ENCODE results near the gene ANKRD13A. TPM values are rescaled to one million over a fixed set of nuclear protein-coding genes. Genes with fewer than 3 reads are reported as not detected.

The ANKRD13A gene
- total and polyA plus RNA-seq, 2 of the 13 experiments (the other 11 are each of a cell fraction or from before 2014, with no cell fraction given): 34.1 to 41.6 TPM

GRCh38 chr12:110048242-110049027 lies 49.2 kb downstream of the ANKRD13A start, which contains the start of gene C12orf76 (continued):
- TF ChIP-seq ZNF460 (CRISPR knock-in tag; IDR thresholded peaks at IDR 0.05; ENCODE audit: borderline replicate concordance) (no peak; the same call in 1 of the 2 replicates), ZBTB44 (CRISPR knock-in tag; IDR thresholded peaks at IDR 0.05) (no peak), ZFP82 (CRISPR knock-in tag; IDR thresholded peaks at IDR 0.05; ENCODE audit: borderline replicate concordance) (no peak), NFRKB (IDR thresholded peaks at IDR 0.05) (no peak), ZNF792 (CRISPR knock-in tag; IDR thresholded peaks at IDR 0.05) (peak; percentile 87; the same call in 1 of the 2 replicates), BRCA1 (CRISPR knock-in tag; IDR thresholded peaks at IDR 0.05) (0 out of 2 replicates have a peak, but pooled peaks have one; percentile 15), ZNF280D (CRISPR knock-in tag; IDR thresholded peaks at IDR 0.05) (peak; percentile 92), ZBTB2 (CRISPR knock-in tag; IDR thresholded peaks at IDR 0.05; ENCODE audit: low read depth) (0 out of 2 replicates have a peak, but pooled peaks have one; percentile 57), FOXJ3 (CRISPR knock-in tag; IDR thresholded peaks at IDR 0.05; ENCODE audit: borderline replicate concordance) (0 out of 2 replicates have a peak, but pooled peaks have one; percentile 72), ZNF333 (CRISPR knock-in tag; IDR thresholded peaks at IDR 0.05; ENCODE audit: borderline replicate concordance) (0 out of 2 replicates have a peak, but pooled peaks have one; percentile 72), ZNF17 (CRISPR knock-in tag; IDR thresholded peaks at IDR 0.05) (no peak), MBNL3 (CRISPR knock-in tag; conservative IDR thresholded peaks at IDR 0.05) (no peak), HNF4G (IDR thresholded peaks at IDR 0.05; ENCODE audit: borderline replicate concordance, low read depth, low read length) (peak; percentile 60; the same call in 1 of the 2 replicates), HNF4G (CRISPR knock-in tag; IDR thresholded peaks at IDR 0.05; ENCODE audit: borderline replicate concordance, low read depth) (no peak), ATM (IDR thresholded peaks at IDR 0.05; ENCODE audit: borderline replicate concordance) (no peak), MTA1 (CRISPR knock-in tag; IDR thresholded peaks at IDR 0.05; ENCODE audit: borderline replicate concordance) (peak; percentile 77; the same call in 1 of the 2 replicates), ZXDC (CRISPR knock-in tag; IDR thresholded peaks at IDR 0.05) (peak; percentile 70; the same call in 1 of the 2 replicates), KDM1A (CRISPR knock-in tag; IDR thresholded peaks at IDR 0.05) (no peak), ZNF383 (CRISPR knock-in tag; IDR thresholded peaks at IDR 0.05; ENCODE audit: borderline replicate concordance) (no peak), ZFY (CRISPR knock-in tag; IDR thresholded peaks at IDR 0.05) (peak; percentile 86)

Data from HepG2 (cell line).